Ishikawa (cell line): ENCODE results near the gene GAPDHS.

Source experiments
- CEBPB ChIP-seq: IDR thresholded peaks from 2 replicates; pipeline ENCODE4 v1.6.1; 2012
- CREB1 ChIP-seq: IDR thresholded peaks from 2 replicates; pipeline ENCODE4 v1.6.1; 2012; ENCODE audit warnings: low read depth
- EGR1 ChIP-seq: IDR thresholded peaks from 2 replicates; pipeline ENCODE4 v1.6.1; 2012
- EP300 ChIP-seq: IDR thresholded peaks from 2 replicates; pipeline ENCODE4 v1.6.1; 2012; ENCODE audit warnings: borderline replicate concordance
- FOXM1 ChIP-seq: IDR thresholded peaks from 2 replicates; pipeline ENCODE4 v1.6.1; 2012; ENCODE audit warnings: low read depth, borderline replicate concordance
- NFIC ChIP-seq: IDR thresholded peaks from 2 replicates; pipeline ENCODE4 v1.6.1; 2012
- RAD21 ChIP-seq: IDR thresholded peaks from 2 replicates; pipeline ENCODE4 v1.6.1; 2012; ENCODE audit warnings: low read depth
- REST ChIP-seq: IDR thresholded peaks from 2 replicates; pipeline ENCODE4 v1.6.1; 2012; ENCODE audit warnings: low read depth, mild to moderate bottlenecking
- TAF1 ChIP-seq: IDR thresholded peaks from 2 replicates; pipeline ENCODE4 v1.6.1; 2012; ENCODE audit warnings: low read depth, mild to moderate bottlenecking
- TCF12 ChIP-seq: IDR thresholded peaks from 2 replicates; pipeline ENCODE4 v1.6.1; 2012; ENCODE audit warnings: low read depth
- TEAD4 ChIP-seq: IDR thresholded peaks from 2 replicates; pipeline ENCODE4 v1.6.1; 2012
- USF1 ChIP-seq: IDR thresholded peaks from 2 replicates; pipeline ENCODE4 v1.6.1; 2012
- YY1 ChIP-seq: IDR thresholded peaks from 2 replicates; pipeline ENCODE4 v1.6.1; 2012; ENCODE audit warnings: low read depth
- ZBTB7A ChIP-seq: IDR thresholded peaks from 2 replicates; pipeline ENCODE4 v1.6.1; 2012; ENCODE audit warnings: low read depth
- TF ChIP-seq, protein P1 (sequence below): IDR thresholded peaks from 2 replicates; pipeline ENCODE4 v1.6.1; 2012

Gene GAPDHS

DNA sequence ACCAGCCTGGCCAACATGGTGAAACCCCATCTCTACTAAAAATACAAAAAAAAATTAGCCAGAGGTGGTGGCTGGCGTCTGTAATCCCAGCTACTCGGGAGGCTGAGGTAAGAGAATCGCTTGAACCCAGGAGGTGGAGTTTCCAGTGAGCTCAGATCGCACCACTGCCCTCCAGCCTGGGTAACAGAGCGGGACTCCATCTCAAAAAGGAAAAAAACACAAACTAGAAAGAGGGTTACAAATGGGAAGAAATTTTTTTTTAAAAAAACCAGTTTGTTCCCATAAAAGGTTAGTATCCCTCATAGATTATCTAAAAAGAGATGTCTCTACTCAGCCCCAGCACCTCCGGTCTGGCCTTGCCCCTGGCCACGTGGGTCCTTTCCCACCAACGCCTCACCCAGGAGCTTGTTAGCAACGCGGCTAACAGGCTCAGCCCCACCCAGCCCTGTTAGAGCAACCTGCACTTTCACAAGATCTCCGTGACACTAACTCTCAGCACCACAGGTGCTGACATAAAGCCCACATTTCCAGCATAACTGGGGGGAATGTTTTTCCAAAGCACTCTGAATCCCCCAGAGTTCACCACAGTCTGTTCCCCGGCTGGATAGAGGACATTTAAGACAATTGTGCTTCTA is 24.1 kb upstream of the GAPDHS start:
- TF ChIP-seq REST, result no peak
- peak; percentile 7; the same call in 1 of the 2 replicates for TF ChIP-seq USF1

- TF ChIP-seq RAD21 (peak; percentile 67), TEAD4 (peak; percentile 96), TAF1 (peak; percentile 47; the same call in 1 of the 2 replicates), REST (no peak), TCF12 (0 out of 2 replicates have a peak, but pooled peaks have one; percentile 41), ZBTB7A (peak; percentile 95), EGR1 (0 out of 2 replicates have a peak, but pooled peaks have one; percentile 50), CREB1 (no peak), YY1 (peak; percentile 30; the same call in 1 of the 2 replicates), CEBPB (no peak), USF1 (no peak)
- TF ChIP-seq, protein P1, sequence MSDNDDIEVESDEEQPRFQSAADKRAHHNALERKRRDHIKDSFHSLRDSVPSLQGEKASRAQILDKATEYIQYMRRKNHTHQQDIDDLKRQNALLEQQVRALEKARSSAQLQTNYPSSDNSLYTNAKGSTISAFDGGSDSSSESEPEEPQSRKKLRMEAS, result peak; percentile 50
Measured at GRCh38 chr19:35509861-35510625, 23.2 kb upstream of the GAPDHS start.

DNA sequence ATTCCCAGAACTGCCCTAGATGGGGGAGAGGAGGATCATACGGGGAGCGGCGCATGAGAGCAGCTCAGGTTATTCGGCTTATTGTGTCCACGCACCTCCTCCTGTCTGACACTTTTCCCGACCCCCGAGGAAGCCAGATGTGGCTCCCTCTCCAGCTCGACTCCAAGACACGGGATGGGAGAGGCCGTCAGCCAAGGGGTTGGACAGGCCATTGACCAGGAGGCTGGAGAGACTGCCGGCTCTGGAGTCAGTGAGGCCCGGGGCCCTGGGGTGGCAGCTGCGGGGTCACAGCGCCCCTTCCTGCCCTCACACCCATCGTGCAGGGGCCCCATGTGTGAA is 22.7 kb upstream of the GAPDHS start:
- TF ChIP-seq FOXM1, result no peak
- no peak for TF ChIP-seq TEAD4
- no peak; the same call in 1 of the 2 replicates for TF ChIP-seq TAF1
- no peak for TF ChIP-seq TCF12
- TF ChIP-seq EGR1, result no peak
- no peak for TF ChIP-seq EP300

DNA sequence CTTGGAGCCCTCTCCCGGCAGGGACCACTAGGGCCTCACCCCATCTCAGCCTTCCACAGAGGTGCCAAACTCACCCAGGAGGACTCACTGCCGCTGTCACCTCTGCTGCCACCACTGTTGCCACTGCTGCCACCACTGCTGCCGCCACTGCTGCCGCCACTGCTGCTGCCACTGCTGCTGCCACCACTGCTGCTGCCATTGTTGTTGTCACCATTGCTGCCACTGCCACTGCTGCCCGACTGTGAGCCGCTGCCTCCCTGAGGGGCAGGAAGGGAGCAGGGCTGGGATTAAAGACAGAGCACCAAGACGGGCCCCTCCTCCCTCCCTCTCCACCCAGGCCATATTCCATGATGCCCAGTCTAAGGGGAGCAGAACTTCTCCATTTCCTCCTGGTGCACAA is 21.9 kb upstream of the GAPDHS start:
- no peak for TF ChIP-seq CREB1
- no peak for TF ChIP-seq ZBTB7A
- TF ChIP-seq CEBPB, result no peak
- no peak for TF ChIP-seq EP300
- TF ChIP-seq EGR1, result no peak
- TF ChIP-seq USF1, result no peak
- no peak for TF ChIP-seq NFIC
- no peak for TF ChIP-seq FOXM1

GRCh38 chr19:35512831-35513627 is 20.2 kb upstream of the GAPDHS start:
- TF ChIP-seq EGR1 (no peak), CREB1 (no peak), USF1 (no peak), TCF12 (no peak), YY1 (no peak), TEAD4 (no peak), TAF1 (no peak), NFIC (no peak), RAD21 (no peak), EP300 (no peak), FOXM1 (no peak), REST (no peak), ZBTB7A (no peak), CEBPB (no peak)
- TF ChIP-seq, protein P1, result no peak
